A549 treated with Hydrocortisone at 1 μM for 4 hours (cell line): ENCODE measurements around the gene PRKAG3. TPM values are rescaled to one million over a fixed set of nuclear protein-coding genes. Genes with fewer than 3 reads are reported as not detected.

Experiments used
- total RNA-seq: library from RNA; stranded (reverse); fragments of 200-300 nt; extraction: Qiagen RNA extraction; gene quantifications from 5 replicates; pipeline ENCODE4 v1.2.3, GENCODE V29; 2022

The PRKAG3 gene
- not detected in 5 replicates for total RNA-seq

DNA sequence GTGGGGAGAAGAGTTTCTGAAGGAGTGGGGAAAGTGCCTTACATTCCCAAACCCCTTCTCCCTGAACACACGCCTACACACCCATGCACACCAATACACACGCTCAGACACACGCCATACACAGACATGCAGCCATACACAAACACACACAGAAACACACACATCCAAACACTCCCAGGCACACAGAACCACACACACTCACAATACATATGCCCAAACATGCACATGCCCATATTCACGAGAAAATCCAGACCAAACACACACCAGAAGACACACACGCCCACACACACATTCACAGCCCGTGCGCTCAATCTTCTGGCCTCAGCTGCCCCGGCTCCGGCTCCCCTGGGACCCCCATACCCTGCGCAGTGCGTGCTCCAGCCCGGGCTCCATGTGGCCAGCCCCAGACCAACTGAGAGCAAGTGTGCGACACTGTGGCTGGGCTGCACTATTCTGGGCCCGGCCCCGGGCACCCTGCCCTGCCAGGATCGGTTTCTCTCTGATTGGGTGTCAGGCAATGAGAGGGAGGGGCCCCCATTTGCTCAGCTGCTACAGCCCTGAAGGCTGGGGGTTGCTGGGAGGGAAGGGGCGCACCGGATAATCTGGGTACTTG lies at the start of gene PRKAG3:
Gene PRKAG3 (minus strand): TSS at position 426 of the 613 bp plus-strand sequence.

DNA sequence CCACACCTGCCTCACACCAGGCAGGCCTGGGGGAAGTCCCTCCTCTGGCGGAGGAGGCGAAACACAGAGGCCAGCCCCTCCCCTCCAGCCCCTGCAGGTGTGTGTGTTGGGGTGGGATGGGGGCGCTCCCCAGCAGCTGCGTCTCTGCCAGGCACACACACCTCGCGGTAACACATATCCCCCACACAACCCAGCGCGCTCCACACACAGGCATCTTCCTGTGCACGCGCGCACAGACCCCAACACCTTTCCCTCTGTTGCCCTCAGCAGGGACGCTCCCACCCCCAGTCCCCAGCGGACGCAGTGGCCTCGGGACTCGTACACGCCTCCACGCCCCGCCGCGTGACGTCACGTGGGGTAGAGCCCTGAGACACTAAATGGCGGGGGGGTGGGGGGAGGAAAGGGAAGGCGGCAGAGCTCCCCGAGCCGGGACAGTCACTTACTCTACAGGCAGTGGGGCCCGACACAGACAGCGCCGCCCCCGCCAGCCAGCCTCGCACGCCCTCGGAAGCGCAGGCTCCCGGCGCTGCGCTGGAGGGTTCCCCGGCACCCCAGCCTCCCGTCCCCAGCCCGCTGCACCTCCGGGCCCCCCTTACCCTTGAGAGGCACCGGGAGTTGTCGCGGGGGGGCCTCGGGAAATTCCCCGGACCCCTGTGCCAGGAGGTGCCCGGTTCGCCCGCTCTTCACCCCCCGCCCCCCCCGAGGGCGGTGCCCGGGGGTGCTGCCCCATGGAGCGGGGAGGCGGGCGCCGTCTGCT lies 48.7 kb upstream of the PRKAG3 start, which contains the start of gene WNT10A:
Gene WNT10A (plus strand): TSS at position 751 of the 757 bp plus-strand sequence. CDS start 144 bp downstream, outside the sequence.

DNA sequence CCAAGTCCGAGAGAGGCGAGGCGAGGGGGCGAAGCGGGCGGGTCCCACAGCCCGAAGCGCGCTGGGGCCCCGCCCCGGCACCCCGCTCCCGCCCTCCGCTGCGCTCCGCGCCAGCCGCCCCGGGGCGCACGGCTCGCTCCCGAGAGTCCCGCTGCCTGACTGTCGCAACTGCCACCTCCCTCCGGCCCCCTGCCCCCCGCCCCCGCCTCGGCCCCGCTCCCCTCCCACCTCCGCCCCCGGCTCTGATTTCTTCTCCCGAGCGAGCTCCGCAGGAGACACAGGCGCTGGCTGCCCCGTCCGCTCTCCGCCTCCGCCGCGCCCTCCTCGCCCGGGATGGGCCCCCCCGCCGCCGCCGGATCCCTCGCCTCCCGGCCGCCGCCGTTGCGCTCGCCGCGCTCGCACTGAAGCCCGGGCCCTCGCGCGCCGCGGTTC lies 28.0 kb upstream of the PRKAG3 start, which contains the start of gene WNT6:
Gene WNT6 (plus strand): TSS at position 250 of the 432 bp plus-strand sequence. CDS start 233 bp downstream, outside the sequence.

DNA sequence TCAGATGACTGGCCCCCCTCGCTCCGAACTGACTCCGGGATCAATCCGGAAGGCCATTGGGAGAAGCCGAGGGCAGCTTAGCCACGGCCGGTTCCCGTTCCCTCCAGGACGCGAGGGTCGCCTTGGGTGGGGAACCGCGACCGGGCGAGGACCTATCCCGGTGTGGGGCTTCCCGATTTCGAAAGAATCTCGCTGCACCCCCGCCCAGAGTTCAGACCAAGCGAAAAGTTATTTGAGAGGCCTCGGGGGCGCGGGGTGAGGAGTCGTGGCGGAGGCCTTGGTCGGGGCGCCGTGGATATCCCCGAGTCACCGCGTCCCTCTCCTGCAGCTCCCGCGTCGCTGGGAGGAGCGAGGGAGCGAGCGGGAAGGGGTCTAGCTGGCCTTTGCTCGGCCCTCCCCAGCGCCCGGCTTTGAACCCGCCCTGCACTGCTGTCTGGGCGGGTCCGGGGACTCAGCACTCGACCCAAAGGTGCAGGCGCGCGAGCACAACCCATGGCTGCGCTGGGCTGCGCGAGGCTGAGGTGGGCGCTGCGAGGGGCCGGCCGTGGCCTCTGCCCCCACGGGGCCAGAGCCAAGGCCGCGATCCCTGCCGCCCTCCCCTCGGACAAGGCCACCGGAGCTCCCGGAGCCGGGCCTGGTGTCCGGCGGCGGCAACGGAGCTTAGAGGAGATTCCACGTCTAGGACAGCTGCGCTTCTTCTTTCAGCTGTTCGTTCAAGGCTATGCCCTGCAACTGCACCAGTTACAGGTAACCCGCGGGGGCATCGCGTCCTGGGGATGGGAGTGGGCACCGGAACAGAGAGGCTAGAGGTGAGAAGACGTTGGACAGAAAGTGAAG lies 49.7 kb downstream of the PRKAG3 start, which contains the start of gene CYP27A1:
Gene CYP27A1 (plus strand): TSS at position 457 of the 837 bp plus-strand sequence. CDS start 36 bp downstream, at position 493.

Other genes with a start within 250 kb of the PRKAG3 start
- gene PLCD4, start 223.9 kb downstream of the PRKAG3 start, total RNA-seq = 0.24 to 0.77 TPM (median 0.47 TPM) in 5 replicates
- 13.7 to 19.2 TPM (median 16.8 TPM) in 5 replicates for gene ZNF142, start 172.2 kb downstream of the PRKAG3 start, total RNA-seq
- 41.4 to 46.6 TPM (median 45.5 TPM) in 5 replicates for gene BCS1L, start 172.1 kb downstream of the PRKAG3 start, total RNA-seq
- gene RNF25, start 159.8 kb downstream of the PRKAG3 start, total RNA-seq = 44.9 to 50.7 TPM (median 47.7 TPM) in 5 replicates
- 9.9 to 11.7 TPM (median 11.5 TPM) in 5 replicates for gene STK36, start 159.7 kb downstream of the PRKAG3 start, total RNA-seq
- 22.1 to 25.6 TPM (median 23.7 TPM) in 5 replicates for gene TTLL4, start 121.0 kb downstream of the PRKAG3 start, total RNA-seq
- gene CYP27A1, start 49.7 kb downstream of the PRKAG3 start, total RNA-seq = 0.05 to 0.21 TPM (median 0.15 TPM) in 5 replicates
- gene WNT6, start 28.0 kb upstream of the PRKAG3 start, total RNA-seq = 0.14 to 0.40 TPM (median 0.28 TPM) in 5 replicates
- gene WNT10A, start 49.0 kb upstream of the PRKAG3 start, total RNA-seq = 0.06 to 0.12 TPM (median 0.09 TPM) in 4 of 5 replicates, not detected in the other
- gene CDK5R2, start 127.9 kb upstream of the PRKAG3 start, total RNA-seq = 4.4 to 6.8 TPM (median 6.5 TPM) in 5 replicates
- not detected in 5 replicates for gene FEV, start 153.4 kb upstream of the PRKAG3 start, total RNA-seq
- gene CRYBA2, start 161.6 kb upstream of the PRKAG3 start, total RNA-seq = not detected in 5 replicates
- 0.07 to 0.29 TPM (median 0.20 TPM) in 5 replicates for gene CFAP65, start 209.7 kb upstream of the PRKAG3 start, total RNA-seq
- 0.41 to 0.82 TPM (median 0.59 TPM) in 5 replicates for gene IHH, start 229.1 kb upstream of the PRKAG3 start, total RNA-seq